Skin epidermis (tissue), 12 donors: ENCODE results near the gene BAIAP3.

Experiments
- H3K27ac ChIP-seq, 21 experiments: fragments of 200-600 bp; sonication (generic) in 11 of 21; one replicate each; pipeline ENCODE4 v1.5.0; 2020; ENCODE audit warnings: mild to moderate bottlenecking in 3 of 21, inconsistent platforms in 2 of 21, moderate library complexity in 2 of 21
- H3K4me3 ChIP-seq, 7 experiments: fragments of 200-600 bp; sonication (generic) in 2 of 7; one replicate each; pipeline ENCODE4 v1.5.0; 2020; ENCODE audit warnings: inconsistent platforms in 2 of 7, mild to moderate bottlenecking in 2 of 7, moderate library complexity in 1 of 7

BAIAP3 gene

GRCh38 chr16:1299012-1299867, 34.2 kb upstream of the BAIAP3 start:
- H3K27ac ChIP-seq, result no peak overlapping the region

GRCh38 chr16:1299868-1300203, 33.6 kb upstream of the BAIAP3 start:
- H3K4me3 ChIP-seq, result no peak overlapping the region

More at GRCh38 chr16:1299012-1299867, 34.2 kb upstream of the BAIAP3 start:
- H3K4me3 ChIP-seq, result no peak overlapping the region

GRCh38 chr16:1300664-1301476, 32.6 kb upstream of the BAIAP3 start:
- H3K4me3 ChIP-seq, result peak overlapping the region in 1 of 7 experiments; percentile 9
- peak overlapping the region in 1 of 21 experiments; percentile 3 for H3K27ac ChIP-seq

More at GRCh38 chr16:1299868-1300203, 33.6 kb upstream of the BAIAP3 start:
- H3K27ac ChIP-seq, result no peak overlapping the region

GRCh38 chr16:1301562-1301961, 31.9 kb upstream of the BAIAP3 start:
- no peak overlapping the region for H3K4me3 ChIP-seq

GRCh38 chr16:1305823-1306222, 27.6 kb upstream of the BAIAP3 start:
- Histone ChIP-seq H3K27ac (no peak overlapping the region), H3K4me3 (no peak overlapping the region)

More at GRCh38 chr16:1301562-1301961, 31.9 kb upstream of the BAIAP3 start:
- H3K27ac ChIP-seq, result no peak overlapping the region

GRCh38 chr16:1306334-1306733, 27.1 kb upstream of the BAIAP3 start:
- no peak overlapping the region for H3K27ac ChIP-seq

GRCh38 chr16:1308036-1308976, 25.1 kb upstream of the BAIAP3 start:
- Histone ChIP-seq H3K4me3 (peak overlapping the region; percentile 42 to 86 (median 59)), H3K27ac (peak overlapping the region; percentile 90 to 100 (median 100))

More at GRCh38 chr16:1306334-1306733, 27.1 kb upstream of the BAIAP3 start:
- no peak overlapping the region for H3K4me3 ChIP-seq

- peak within 1 kb of the TSS; percentile 90 to 100 (median 100) for H3K27ac ChIP-seq
These were observed 24.2 kb upstream of the BAIAP3 start, which contains the start of gene UBE2I for GRCh38 chr16:1308977-1309885. TSS of gene UBE2I (plus strand) at chr16:1309636. CDS start at chr16:1314031, 4,395 bp downstream.

GRCh38 chr16:1309888-1310831, 23.3 kb upstream of the BAIAP3 start:
- peak overlapping the region in 20 of 21 experiments; percentile 54 to 100 (median 84) for H3K27ac ChIP-seq
- H3K4me3 ChIP-seq, result peak overlapping the region; percentile 46 to 86 (median 80)

More at GRCh38 chr16:1308977-1309885, 24.2 kb upstream of the BAIAP3 start, which contains the start of gene UBE2I:
- H3K4me3 ChIP-seq, result peak within 1 kb of the TSS; percentile 46 to 86 (median 80)

- Histone ChIP-seq H3K27ac (peak overlapping the region in 17 of 21 experiments; percentile 39 to 100 (median 83)), H3K4me3 (peak overlapping the region; percentile 46 to 86 (median 80))
These were observed 22.6 kb upstream of the BAIAP3 start for GRCh38 chr16:1310832-1311200.

- Histone ChIP-seq H3K4me3 (peak overlapping the region; percentile 46 to 86 (median 80)), H3K27ac (peak overlapping the region in 15 of 21 experiments; percentile 39 to 100 (median 81))
These were observed 22.2 kb upstream of the BAIAP3 start for GRCh38 chr16:1311212-1311737.

- peak overlapping the region in 11 of 21 experiments; percentile 4 to 100 (median 54) for H3K27ac ChIP-seq
- H3K4me3 ChIP-seq, result peak overlapping the region; percentile 46 to 86 (median 80)
These were observed 21.5 kb upstream of the BAIAP3 start for GRCh38 chr16:1311738-1312466.

GRCh38 chr16:1312467-1312816, 21.0 kb upstream of the BAIAP3 start:
- Histone ChIP-seq H3K4me3 (peak overlapping the region in 2 of 7 experiments; percentile 80 to 86), H3K27ac (peak overlapping the region in 6 of 21 experiments; percentile 4 to 100 (median 64))

- Histone ChIP-seq H3K4me3 (no peak overlapping the region), H3K27ac (no peak overlapping the region)
These were observed 20.5 kb upstream of the BAIAP3 start for GRCh38 chr16:1312903-1313302.

- Histone ChIP-seq H3K27ac (no peak overlapping the region), H3K4me3 (no peak overlapping the region)
These were observed 19.6 kb upstream of the BAIAP3 start for GRCh38 chr16:1313721-1314369.
